Breast epithelium (tissue), 4 donors: ENCODE data around the gene MYOG. TPM values are rescaled to one million over a fixed set of nuclear protein-coding genes. Genes with fewer than 3 reads are reported as not detected.

Experiments used
- DNase-seq, 2 donors: peaks; one replicate each; pipeline ENCODE4 v3.0.0-alpha.2; 2019; ENCODE audit warnings: low spot score in 2 of 2
- H3K27ac ChIP-seq, 2 donors: fragments of 200-600 bp; sonication (generic) in 1 of 2; one replicate each; pipeline ENCODE4 v1.5.1; 2016 to 2019; ENCODE audit warnings: mild to moderate bottlenecking in 1 of 2
- H3K27me3 ChIP-seq, 2 donors: fragments of 200-600 bp; sonication (generic) in 1 of 2; one replicate each; pipeline versions ENCODE4 v1.5.1 to v1.6.0; 2017 to 2019; ENCODE audit warnings: control low read depth in 1 of 2, mild to moderate bottlenecking in 1 of 2
- H3K36me3 ChIP-seq: fragments of 200-600 bp; one replicate; pipeline ENCODE4 v1.5.1; 2019
- H3K4me1 ChIP-seq, 2 donors: fragments of 200-600 bp; sonication (generic); one replicate each; pipeline ENCODE4 v1.5.1; 2016 to 2019; ENCODE audit warnings: control low read depth in 1 of 2
- H3K4me3 ChIP-seq, 3 donors: fragments of 200-600 bp; sonication (generic); 1 replicate in 2 of 3; 2 replicates in 1 of 3; pipeline ENCODE4 v1.5.1; 2016 to 2019; ENCODE audit warnings: mild to moderate bottlenecking in 3 of 3, moderate library complexity in 2 of 3
- H3K9me3 ChIP-seq, 2 donors: fragments of 200-600 bp; sonication (generic) in 1 of 2; one replicate each; pipeline ENCODE4 v1.5.1; 2016 to 2019; ENCODE audit warnings: control low read depth in 1 of 2
- POLR2A ChIP-seq: fragments of 450-650 bp; IDR thresholded peaks from one replicate; pipeline ENCODE4 v1.6.1; 2016; ENCODE audit warnings: antibody characterized with exemption, mild to moderate bottlenecking, moderate library complexity
- POLR2AphosphoS5 ChIP-seq, 3 donors: sonication (generic); formaldehyde crosslinking; IDR thresholded peaks; one replicate each; pipeline ENCODE4 v1.6.1; 2017; ENCODE audit warnings: antibody characterized with exemption in 3 of 3
- intact Hi-C: fragments of 100-400 bp; cut with DNase I; formaldehyde crosslinking; loops from one replicate; pipeline ENCODE4 v1.15.1; 2023; ENCODE audit warnings: low total_unique reads
- total RNA-seq, 3 donors: library from RNA; depleted of rRNA; stranded (reverse); fragments of >200 nt; gene quantifications; one replicate each; pipeline ENCODE4 v1.1.0, GENCODE V29; 2016
- TF ChIP-seq, protein P1 (sequence below), 3 donors: fragments of 450-650 bp; IDR thresholded peaks; one replicate each; pipeline ENCODE4 v1.5.1; 2016 to 2017; ENCODE audit warnings: antibody characterized with exemption in 3 of 3, mild to moderate bottlenecking in 3 of 3, moderate library complexity in 3 of 3

The MYOG gene
- total RNA-seq, 3 donors from 2014 or later = not detected

DNA sequence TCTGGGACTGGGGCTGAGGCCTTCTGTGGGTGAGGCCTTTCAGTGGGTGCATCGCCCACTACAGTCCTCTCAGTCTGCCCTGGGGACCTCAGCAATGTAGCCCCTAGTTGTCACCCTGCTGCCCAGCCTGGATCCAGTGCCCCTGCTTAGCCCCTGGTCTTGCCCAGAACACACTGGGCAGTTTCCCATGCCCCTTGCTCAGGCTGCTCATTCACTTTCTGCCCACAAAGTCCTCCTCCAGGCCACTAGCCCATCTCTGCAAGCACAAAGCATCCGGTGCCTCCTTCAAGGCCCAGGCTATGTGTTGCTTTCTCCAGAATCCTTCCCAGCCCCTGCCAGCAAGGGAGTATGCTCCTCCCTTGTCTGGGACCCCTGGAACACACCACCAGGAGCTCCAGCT lies 36.3 kb upstream of the MYOG start:
- Histone ChIP-seq H3K9me3 (no peaks in the 10 kb centered on the region), H3K4me1 (peaks cover 0 to under 1% of the 10 kb centered on the region in 2 donors), H3K27me3 (peaks cover 0 to 20% of the 10 kb centered on the region in 2 donors), H3K36me3 (no peaks in the 10 kb centered on the region), H3K4me3 (no peak overlapping the region), H3K27ac (no peak overlapping the region)
- TF ChIP-seq POLR2A (no peak), POLR2AphosphoS5 (IDR thresholded peaks at IDR 0.05) (no peak)
- TF ChIP-seq, protein P1, sequence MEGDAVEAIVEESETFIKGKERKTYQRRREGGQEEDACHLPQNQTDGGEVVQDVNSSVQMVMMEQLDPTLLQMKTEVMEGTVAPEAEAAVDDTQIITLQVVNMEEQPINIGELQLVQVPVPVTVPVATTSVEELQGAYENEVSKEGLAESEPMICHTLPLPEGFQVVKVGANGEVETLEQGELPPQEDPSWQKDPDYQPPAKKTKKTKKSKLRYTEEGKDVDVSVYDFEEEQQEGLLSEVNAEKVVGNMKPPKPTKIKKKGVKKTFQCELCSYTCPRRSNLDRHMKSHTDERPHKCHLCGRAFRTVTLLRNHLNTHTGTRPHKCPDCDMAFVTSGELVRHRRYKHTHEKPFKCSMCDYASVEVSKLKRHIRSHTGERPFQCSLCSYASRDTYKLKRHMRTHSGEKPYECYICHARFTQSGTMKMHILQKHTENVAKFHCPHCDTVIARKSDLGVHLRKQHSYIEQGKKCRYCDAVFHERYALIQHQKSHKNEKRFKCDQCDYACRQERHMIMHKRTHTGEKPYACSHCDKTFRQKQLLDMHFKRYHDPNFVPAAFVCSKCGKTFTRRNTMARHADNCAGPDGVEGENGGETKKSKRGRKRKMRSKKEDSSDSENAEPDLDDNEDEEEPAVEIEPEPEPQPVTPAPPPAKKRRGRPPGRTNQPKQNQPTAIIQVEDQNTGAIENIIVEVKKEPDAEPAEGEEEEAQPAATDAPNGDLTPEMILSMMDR (IDR thresholded peaks at IDR 0.05) = no peak
- peak in 1 of 2 donors; percentile 19 for DNase-seq
- intact Hi-C loops = no loop called here

DNA sequence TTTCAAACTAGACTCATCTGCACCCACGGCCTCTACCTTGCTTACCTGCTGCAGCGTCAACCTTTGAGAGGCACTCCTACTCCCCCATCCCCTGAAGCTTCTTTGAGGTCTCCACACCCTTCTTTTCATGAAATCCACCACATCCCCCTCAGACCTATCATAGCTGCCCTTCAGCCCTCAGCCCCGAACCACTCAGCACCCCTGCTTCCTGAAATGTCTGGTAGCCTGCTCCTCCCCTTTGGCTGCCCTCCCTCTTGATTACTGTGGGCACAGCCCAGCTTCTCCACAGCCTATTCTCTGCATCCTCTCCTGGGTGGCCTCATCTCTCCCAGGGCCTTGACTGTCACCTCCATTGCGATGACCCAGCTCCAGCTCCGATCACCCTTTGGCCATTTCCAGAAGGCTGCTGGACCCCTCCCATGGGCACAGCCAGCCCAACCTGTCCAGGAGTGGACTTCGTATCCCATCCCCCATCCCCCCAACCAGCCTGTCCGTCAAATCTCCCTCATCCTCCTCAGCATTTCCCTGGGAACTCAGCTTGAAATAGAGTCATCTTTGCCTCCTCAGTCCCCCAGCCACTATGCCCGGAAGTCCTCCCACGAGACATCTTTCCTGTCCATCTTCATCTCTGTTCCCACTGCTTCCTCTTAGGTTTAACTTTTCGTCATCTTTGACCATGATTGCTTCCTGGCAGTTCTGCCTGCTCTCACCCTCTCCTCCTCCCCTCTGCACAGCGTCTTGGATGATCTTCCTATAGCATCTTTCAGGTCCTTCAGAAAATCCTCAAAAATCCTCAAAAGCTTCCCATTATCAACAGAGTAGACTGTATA lies 35.6 kb upstream of the MYOG start:
- intact Hi-C loops = no loop called here
- DNase-seq = no peak
- H3K27me3 ChIP-seq = peaks cover 0 to 20% of the 10 kb centered on the region in 2 donors

DNA sequence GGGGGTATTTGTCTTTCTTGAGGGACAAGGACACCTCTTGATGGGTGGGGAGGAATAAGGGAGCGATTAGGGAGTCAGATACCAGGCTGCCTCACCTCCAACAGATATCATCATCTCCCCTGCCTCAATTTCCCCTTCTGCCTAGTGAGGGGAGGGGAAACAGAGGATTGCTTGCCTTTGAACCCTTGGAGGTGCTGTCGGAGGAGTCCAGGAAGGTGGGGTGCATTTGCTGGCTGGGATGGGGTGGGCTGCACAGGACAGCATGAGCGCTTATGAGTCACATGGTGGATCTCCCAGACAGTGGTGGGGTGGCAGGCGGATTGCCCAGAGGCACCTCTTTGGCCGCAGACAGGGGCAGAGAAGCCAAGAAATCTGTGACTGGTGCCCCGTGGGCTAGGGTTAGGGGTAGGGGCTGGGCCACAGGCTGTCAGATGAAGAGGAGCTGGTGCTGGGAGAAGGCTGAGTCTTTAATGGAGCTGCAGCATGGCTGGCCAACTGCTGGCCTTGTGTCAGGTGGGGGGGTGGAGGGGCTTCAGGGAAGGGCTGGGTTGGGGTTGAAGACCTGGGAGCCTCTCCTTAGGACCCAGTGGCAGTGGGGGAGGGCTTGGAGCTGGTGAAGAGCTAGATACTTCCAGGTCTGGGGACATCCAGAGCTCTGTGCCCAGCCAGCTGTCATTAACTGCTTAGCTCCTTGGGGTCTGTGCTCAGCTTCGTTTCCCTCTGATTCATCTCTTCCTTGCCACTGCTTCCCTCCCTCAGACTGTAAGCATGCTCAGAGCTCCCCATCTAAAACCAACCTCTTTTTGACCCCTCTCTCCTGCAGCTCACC lies 34.7 kb upstream of the MYOG start:
- no peaks in the 10 kb centered on the region for H3K9me3 ChIP-seq
- no peak overlapping the region for H3K27ac ChIP-seq
- no peak for TF ChIP-seq POLR2A
- TF ChIP-seq, protein P1 (IDR thresholded peaks at IDR 0.05) = no peak
- DNase-seq = no peak
- H3K4me3 ChIP-seq = no peak overlapping the region
- no peaks in the 10 kb centered on the region for H3K36me3 ChIP-seq
- no peaks in the 10 kb centered on the region for H3K4me1 ChIP-seq
- H3K27me3 ChIP-seq = peaks cover 0 to 20% of the 10 kb centered on the region in 2 donors
- intact Hi-C loops = no loop called here

More for the DNA sequence above, 35.6 kb upstream of the MYOG start:
- Histone ChIP-seq H3K36me3 (no peaks in the 10 kb centered on the region), H3K9me3 (no peaks in the 10 kb centered on the region), H3K4me3 (no peak overlapping the region), H3K4me1 (no peaks in the 10 kb centered on the region), H3K27ac (no peak overlapping the region)
- no peak for TF ChIP-seq POLR2A
- no peak for TF ChIP-seq POLR2AphosphoS5 (IDR thresholded peaks at IDR 0.05)
- TF ChIP-seq, protein P1 (IDR thresholded peaks at IDR 0.05) = no peak

DNA sequence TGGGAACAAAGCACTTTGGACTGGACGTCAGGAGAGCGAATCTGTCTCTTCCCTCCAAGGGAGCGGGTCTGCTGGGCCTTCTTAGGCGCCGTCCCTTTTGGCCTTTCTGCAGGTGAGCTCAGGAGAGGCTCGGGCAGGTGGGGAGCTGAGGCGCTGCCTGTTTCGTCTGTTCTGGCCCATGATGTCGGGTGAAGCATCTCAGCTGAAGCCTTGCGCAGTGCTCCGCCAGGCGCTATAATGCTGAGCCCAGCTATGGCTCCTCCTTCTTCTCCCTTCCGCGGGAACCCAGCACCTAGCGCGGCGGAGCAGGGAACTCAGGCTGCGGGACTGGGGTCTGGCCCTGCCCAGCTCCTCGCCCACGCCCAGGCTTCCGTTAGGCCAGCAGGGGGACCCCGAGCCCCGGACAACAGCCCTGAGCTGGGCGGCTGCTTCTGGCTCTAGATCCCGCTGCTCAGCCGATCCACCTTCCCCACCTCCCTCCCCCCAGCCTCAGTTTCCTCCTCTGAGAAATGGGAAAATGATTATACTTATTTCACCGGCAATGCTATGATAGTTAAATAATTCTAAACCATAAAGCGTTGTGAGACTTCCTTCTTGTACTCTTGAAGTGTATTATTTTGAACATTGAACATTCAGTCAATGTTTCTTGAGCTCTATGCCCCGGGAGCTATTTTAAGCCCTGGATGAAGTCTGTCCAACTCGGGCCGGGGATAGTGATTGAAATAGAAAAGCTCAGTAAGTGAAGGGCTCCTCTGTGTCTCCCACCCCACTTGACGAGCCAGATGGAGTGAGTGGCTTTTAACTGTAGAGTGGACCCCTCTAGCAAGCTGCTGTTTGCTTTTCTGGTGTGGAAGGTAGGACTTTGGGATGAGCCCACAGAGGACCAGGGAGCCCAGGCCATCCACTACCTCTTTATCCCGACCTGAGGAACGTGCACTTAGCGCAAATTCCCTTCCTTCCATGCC lies 32.1 kb upstream of the MYOG start:
- TF ChIP-seq POLR2A = no peak
- TF ChIP-seq POLR2AphosphoS5 (IDR thresholded peaks at IDR 0.05) = no peak
- TF ChIP-seq, protein P1 (IDR thresholded peaks at IDR 0.05) = peak; percentile 69 to 86 (median 69)
- H3K9me3 ChIP-seq = no peaks in the 10 kb centered on the region
- H3K4me1 ChIP-seq = no peaks in the 10 kb centered on the region
- peaks cover 0 to 20% of the 10 kb centered on the region in 2 donors for H3K27me3 ChIP-seq
- intact Hi-C loops = no loop called here
- peak in 1 of 2 donors; percentile 60 for DNase-seq
- no peak overlapping the region for H3K27ac ChIP-seq
- no peak overlapping the region for H3K4me3 ChIP-seq
- H3K36me3 ChIP-seq = no peaks in the 10 kb centered on the region
